CD8-positive, alpha-beta memory T cell (primary cell): ENCODE measurements around the gene OPCML. TPM values are rescaled to one million over a fixed set of nuclear protein-coding genes. Genes with fewer than 3 reads are reported as not detected.

Experiments used
- CTCF ChIA-PET: fragments of 350-600 bp; sonication (Branson Sonifier 250); formaldehyde crosslinking; loops from one replicate; lab custom pipeline; 2021; ENCODE audit warnings: antibody characterized with exemption; lab: Charles Lee
- POLR2A ChIA-PET: fragments of 350-600 bp; sonication (Branson Sonifier 250); formaldehyde crosslinking; loops from one replicate; lab custom pipeline; 2021; ENCODE audit warnings: antibody characterized with exemption; lab: Charles Lee
- DNase-seq, 5 donors: peaks; one replicate each; pipeline versions ENCODE4 v3.0.0 to v3.0.0-alpha.2; 2020 to 2022; ENCODE audit warnings: mixed read lengths in 1 of 5
- H3K27ac ChIP-seq: one replicate; pipeline ENCODE4 v1.7.0; 2013; ENCODE audit warnings: low read depth, mild to moderate bottlenecking, low read length, moderate library complexity
- H3K27me3 ChIP-seq: 2 replicates; pipeline ENCODE4 v1.7.0; 2013; ENCODE audit warnings: low read length, mild to moderate bottlenecking; ENCODE audit not compliant: insufficient read depth, poor library complexity, severe bottlenecking
- H3K36me3 ChIP-seq: 2 replicates; pipeline ENCODE4 v1.7.0; 2013; ENCODE audit warnings: mild to moderate bottlenecking, low read length, moderate library complexity; ENCODE audit not compliant: insufficient read depth
- H3K4me1 ChIP-seq: 2 replicates; pipeline ENCODE4 v1.7.0; 2013; ENCODE audit warnings: mild to moderate bottlenecking, low read length, moderate library complexity; ENCODE audit not compliant: insufficient read depth
- H3K4me3 ChIP-seq: 2 replicates; pipeline ENCODE4 v1.7.0; 2013; ENCODE audit warnings: mild to moderate bottlenecking, low read length
- H3K9me3 ChIP-seq: 2 replicates; pipeline ENCODE4 v1.7.0; 2013; ENCODE audit warnings: mild to moderate bottlenecking, low read length
- H3K27ac Mint-ChIP-seq, 8 donors: one replicate each; pipeline ENCODE4 v1.8.0; 2020 to 2021; ENCODE audit warnings: mixed read lengths in 8 of 8, mild to moderate bottlenecking in 6 of 8, inconsistent platforms in 3 of 8, moderate library complexity in 3 of 8
- H3K27me3 Mint-ChIP-seq, 2 donors: one replicate each; pipeline ENCODE4 v1.8.0; 2020 to 2021; ENCODE audit warnings: mixed read lengths in 2 of 2, mild to moderate bottlenecking in 1 of 2, moderate library complexity in 1 of 2
- H3K36me3 Mint-ChIP-seq, 3 donors: one replicate each; pipeline ENCODE4 v1.8.0; 2020 to 2021; ENCODE audit warnings: mixed read lengths in 3 of 3, inconsistent platforms in 1 of 3, mild to moderate bottlenecking in 1 of 3
- H3K4me1 Mint-ChIP-seq, 3 donors: one replicate each; pipeline ENCODE4 v1.8.0; 2020 to 2021; ENCODE audit warnings: mixed read lengths in 3 of 3, inconsistent platforms in 1 of 3, mild to moderate bottlenecking in 1 of 3
- H3K4me3 Mint-ChIP-seq, 7 donors: one replicate each; pipeline ENCODE4 v1.8.0; 2020 to 2021; ENCODE audit warnings: mixed read lengths in 7 of 7, mild to moderate bottlenecking in 6 of 7, moderate library complexity in 4 of 7, inconsistent platforms in 2 of 7
- H3K9me3 Mint-ChIP-seq, 5 donors: one replicate each; pipeline ENCODE4 v1.8.0; 2020 to 2022; ENCODE audit warnings: mixed read lengths in 5 of 5, mild to moderate bottlenecking in 3 of 5, moderate library complexity in 2 of 5, inconsistent platforms in 1 of 5
- polyA plus RNA-seq: library from polyadenylated mRNA; unstranded; fragments of 300-500 nt; fragmentation: Illumina TruSeq; gene quantifications from one replicate; pipeline ENCODE4 v1.2.3, GENCODE V29; 2021
- total RNA-seq, 2 experiments: library from RNA; stranded (reverse); gene quantifications; one replicate each; pipeline ENCODE4 v1.2.3, GENCODE V29; 2021

OPCML gene
- total and polyA plus RNA-seq, 3 experiments from 2014 or later, result not detected

DNA sequence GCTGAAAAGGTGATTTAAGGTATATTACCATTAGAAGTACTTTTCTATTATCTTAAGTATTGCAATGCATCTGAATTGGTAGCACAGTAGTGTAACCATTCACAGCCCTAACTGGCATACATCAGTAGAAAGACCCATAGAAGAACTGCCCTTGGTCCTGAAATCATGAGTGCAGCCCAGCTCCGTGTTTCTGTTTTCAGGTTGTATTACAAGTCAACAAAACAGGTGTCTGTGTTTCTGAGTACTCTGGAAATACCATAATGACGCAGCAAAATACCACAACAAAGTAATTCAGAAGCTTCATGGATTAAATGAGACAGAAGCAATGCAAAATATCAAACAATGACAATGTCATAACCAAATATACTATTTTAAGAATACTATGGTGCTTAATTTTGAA is 226.3 kb downstream of the OPCML start:
- no peaks in the 10 kb centered on the region for H3K9me3 ChIP-seq
- POLR2A ChIA-PET, result no interaction called here
- H3K4me3 ChIP-seq, result no peak overlapping the region
- no peaks in the 10 kb centered on the region for H3K36me3 ChIP-seq
- H3K4me3 Mint-ChIP-seq, result no peak overlapping the region
- no peak overlapping the region for H3K27ac Mint-ChIP-seq
- peaks cover 0 to 11% (median 2%) of the 10 kb centered on the region in 5 donors for H3K9me3 Mint-ChIP-seq
- H3K36me3 Mint-ChIP-seq, result no peaks in the 10 kb centered on the region
- CTCF ChIA-PET, result no interaction called here
- no peaks in the 10 kb centered on the region for H3K27me3 Mint-ChIP-seq
- H3K27me3 ChIP-seq, result no peaks in the 10 kb centered on the region
- no peaks in the 10 kb centered on the region for H3K4me1 Mint-ChIP-seq
- no peak for DNase-seq
- no peak overlapping the region for H3K27ac ChIP-seq
- no peaks in the 10 kb centered on the region for H3K4me1 ChIP-seq

DNA sequence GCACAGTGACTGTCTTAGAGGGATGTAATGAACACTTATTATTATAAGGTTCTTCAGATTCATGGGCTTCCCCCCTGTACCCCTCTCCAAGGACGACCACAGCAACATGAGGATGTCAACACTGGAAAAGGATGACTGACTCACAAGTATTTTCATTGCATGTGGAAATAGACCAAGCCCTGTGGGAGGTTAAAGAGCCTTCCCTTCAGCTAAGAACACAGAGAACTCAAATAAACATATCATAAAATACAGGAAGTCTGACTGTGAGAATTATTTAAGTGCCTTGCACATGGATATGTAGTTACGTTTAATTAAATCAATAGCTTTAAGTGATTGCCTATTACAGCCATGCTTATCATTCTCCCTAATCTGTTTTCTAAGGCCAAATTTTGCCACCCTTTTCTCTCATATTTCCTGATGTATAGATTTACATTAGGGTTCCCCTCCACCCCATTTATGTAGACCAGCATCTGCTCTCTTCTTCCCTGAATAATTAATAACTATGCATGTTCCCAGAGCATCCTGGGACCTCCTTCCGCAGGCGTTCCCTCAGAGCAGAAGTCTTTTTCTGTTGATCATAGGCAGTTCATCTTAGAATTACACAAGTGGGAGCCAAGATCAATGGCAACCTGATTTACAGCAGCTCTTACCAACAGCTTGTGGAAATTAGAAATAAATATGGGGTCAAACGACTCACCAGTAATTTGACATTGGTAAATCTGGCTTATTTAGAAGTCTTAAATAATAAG is 226.9 kb downstream of the OPCML start:
- H3K4me3 ChIP-seq, result no peak overlapping the region
- no peaks in the 10 kb centered on the region for H3K4me1 ChIP-seq
- H3K27me3 Mint-ChIP-seq, result no peaks in the 10 kb centered on the region
- ChIA-PET POLR2A (no interaction called here), CTCF (no interaction called here)
- H3K9me3 ChIP-seq, result no peaks in the 10 kb centered on the region
- no peak overlapping the region for H3K4me3 Mint-ChIP-seq
- no peak for DNase-seq
- H3K27me3 ChIP-seq, result no peaks in the 10 kb centered on the region
- no peak overlapping the region for H3K27ac Mint-ChIP-seq
- no peak overlapping the region for H3K27ac ChIP-seq
- peaks cover 0 to 11% (median 2%) of the 10 kb centered on the region in 5 donors for H3K9me3 Mint-ChIP-seq
- no peaks in the 10 kb centered on the region for H3K36me3 Mint-ChIP-seq
- H3K36me3 ChIP-seq, result no peaks in the 10 kb centered on the region
- H3K4me1 Mint-ChIP-seq, result no peaks in the 10 kb centered on the region

DNA sequence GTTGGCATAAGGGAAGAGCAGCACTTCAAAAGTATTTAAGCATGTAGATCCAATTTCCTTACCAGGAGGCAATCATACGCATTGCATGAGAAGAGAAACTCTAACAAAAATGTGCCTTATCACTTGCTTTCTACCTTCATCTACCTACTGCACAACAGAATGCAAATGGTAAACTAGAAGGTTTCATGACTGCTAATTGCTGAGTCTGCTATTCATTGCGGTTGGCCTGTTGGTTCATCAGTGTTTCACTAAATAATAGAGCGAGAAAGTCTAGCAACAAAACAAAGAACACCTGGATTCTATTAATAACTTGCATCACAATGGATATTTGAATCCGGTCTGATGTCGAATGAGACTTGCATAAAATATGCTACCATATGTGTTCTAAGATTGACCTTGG is 229.0 kb downstream of the OPCML start:
- Mint-ChIP-seq H3K9me3 (peaks cover 0 to 5% (median 3%) of the 10 kb centered on the region in 5 donors), H3K4me1 (no peaks in the 10 kb centered on the region), H3K4me3 (no peak overlapping the region), H3K27ac (no peak overlapping the region), H3K27me3 (no peaks in the 10 kb centered on the region), H3K36me3 (no peaks in the 10 kb centered on the region)
- ChIA-PET CTCF (no interaction called here), POLR2A (no interaction called here)
- no peaks in the 10 kb centered on the region for H3K4me1 ChIP-seq
- no peak overlapping the region for H3K4me3 ChIP-seq
- DNase-seq, result no peak
- H3K27ac ChIP-seq, result no peak overlapping the region
- no peaks in the 10 kb centered on the region for H3K36me3 ChIP-seq
- H3K9me3 ChIP-seq, result no peaks in the 10 kb centered on the region
- no peaks in the 10 kb centered on the region for H3K27me3 ChIP-seq

DNA sequence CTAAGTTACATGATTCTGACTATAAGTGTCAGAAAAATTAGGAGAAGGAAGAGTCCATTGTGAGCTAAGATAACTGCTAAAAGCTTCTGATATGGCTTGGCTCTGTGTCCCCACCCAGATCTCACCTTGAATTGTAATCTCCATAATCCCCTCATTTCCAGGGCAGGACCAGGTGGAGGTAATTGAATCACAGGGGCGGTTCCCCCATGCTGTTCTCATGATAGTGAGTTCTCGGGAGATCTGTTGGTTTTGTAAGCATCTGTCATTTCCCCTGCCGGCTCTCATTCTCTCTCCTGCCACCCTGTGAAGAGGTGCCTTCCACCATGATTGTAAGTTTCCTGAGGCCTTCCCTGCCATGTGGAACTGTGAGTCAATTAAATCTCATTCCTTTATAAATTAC is 230.2 kb downstream of the OPCML start:
- Mint-ChIP-seq H3K4me1 (no peaks in the 10 kb centered on the region), H3K36me3 (no peaks in the 10 kb centered on the region), H3K27me3 (no peaks in the 10 kb centered on the region), H3K27ac (no peak overlapping the region), H3K9me3 (peaks cover 0 to 5% (median 2%) of the 10 kb centered on the region in 5 donors), H3K4me3 (no peak overlapping the region)
- Histone ChIP-seq H3K36me3 (no peaks in the 10 kb centered on the region), H3K27me3 (no peaks in the 10 kb centered on the region), H3K27ac (no peak overlapping the region), H3K9me3 (no peaks in the 10 kb centered on the region), H3K4me1 (no peaks in the 10 kb centered on the region), H3K4me3 (no peak overlapping the region)
- ChIA-PET CTCF (no interaction called here), POLR2A (no interaction called here)
- no peak for DNase-seq

DNA sequence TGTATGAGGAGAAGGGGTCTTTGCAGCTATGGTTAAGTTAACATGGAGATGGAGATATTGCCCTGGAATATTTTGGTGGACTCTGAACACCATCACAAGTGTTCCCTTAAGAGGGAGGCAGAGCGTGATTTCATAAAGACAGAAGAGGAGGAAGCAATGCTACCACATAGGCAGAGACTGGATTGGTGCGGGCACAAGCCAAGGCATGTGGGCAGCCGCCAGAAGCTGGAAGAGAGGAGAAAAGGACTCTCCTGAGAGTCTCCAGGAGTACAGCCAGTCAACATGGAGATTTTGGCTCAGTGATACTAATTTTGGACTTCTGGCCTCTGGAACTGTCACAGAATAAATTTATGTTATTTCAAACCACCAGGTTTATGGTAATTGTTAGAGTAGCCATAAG is 231.6 kb downstream of the OPCML start:
- Histone ChIP-seq H3K4me3 (no peak overlapping the region), H3K4me1 (no peaks in the 10 kb centered on the region), H3K36me3 (no peaks in the 10 kb centered on the region), H3K9me3 (no peaks in the 10 kb centered on the region), H3K27me3 (no peaks in the 10 kb centered on the region), H3K27ac (no peak overlapping the region)
- no peak for DNase-seq
- H3K36me3 Mint-ChIP-seq, result no peaks in the 10 kb centered on the region
- peaks cover 0 to 7% (median 0%) of the 10 kb centered on the region in 5 donors for H3K9me3 Mint-ChIP-seq
- ChIA-PET CTCF (no interaction called here), POLR2A (no interaction called here)
- H3K4me3 Mint-ChIP-seq, result no peak overlapping the region
- no peaks in the 10 kb centered on the region for H3K4me1 Mint-ChIP-seq
- no peak overlapping the region for H3K27ac Mint-ChIP-seq
- no peaks in the 10 kb centered on the region for H3K27me3 Mint-ChIP-seq

DNA sequence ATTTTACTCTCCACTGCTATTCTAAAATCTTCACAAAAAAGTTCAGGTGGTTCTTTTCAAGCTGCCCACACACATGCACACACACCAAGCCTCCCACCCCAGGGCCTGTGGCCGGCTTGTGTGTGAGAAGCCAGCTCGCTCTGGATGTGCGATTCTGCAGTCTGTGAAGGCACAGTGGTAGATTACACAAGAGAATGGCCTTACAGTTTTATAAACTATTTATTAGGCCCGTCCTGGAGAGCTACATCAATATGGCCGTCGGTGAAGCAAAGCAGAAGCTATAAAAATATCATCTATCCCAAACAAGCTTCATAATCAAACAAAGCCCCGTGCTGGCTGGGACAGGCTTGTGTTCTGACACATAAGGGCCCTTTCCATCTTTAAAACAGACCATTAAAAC is 240.5 kb downstream of the OPCML start:
- no peak overlapping the region for H3K27ac ChIP-seq
- H3K36me3 ChIP-seq, result no peaks in the 10 kb centered on the region
- DNase-seq, result no peak
- Mint-ChIP-seq H3K4me1 (no peaks in the 10 kb centered on the region), H3K9me3 (peaks cover 0 to 5% (median 0%) of the 10 kb centered on the region in 5 donors), H3K4me3 (no peak overlapping the region), H3K27me3 (no peaks in the 10 kb centered on the region), H3K27ac (no peak overlapping the region), H3K36me3 (no peaks in the 10 kb centered on the region)
- ChIA-PET CTCF (no interaction called here), POLR2A (no interaction called here)
- H3K9me3 ChIP-seq, result no peaks in the 10 kb centered on the region
- no peak overlapping the region for H3K4me3 ChIP-seq
- no peaks in the 10 kb centered on the region for H3K27me3 ChIP-seq
- H3K4me1 ChIP-seq, result no peaks in the 10 kb centered on the region

DNA sequence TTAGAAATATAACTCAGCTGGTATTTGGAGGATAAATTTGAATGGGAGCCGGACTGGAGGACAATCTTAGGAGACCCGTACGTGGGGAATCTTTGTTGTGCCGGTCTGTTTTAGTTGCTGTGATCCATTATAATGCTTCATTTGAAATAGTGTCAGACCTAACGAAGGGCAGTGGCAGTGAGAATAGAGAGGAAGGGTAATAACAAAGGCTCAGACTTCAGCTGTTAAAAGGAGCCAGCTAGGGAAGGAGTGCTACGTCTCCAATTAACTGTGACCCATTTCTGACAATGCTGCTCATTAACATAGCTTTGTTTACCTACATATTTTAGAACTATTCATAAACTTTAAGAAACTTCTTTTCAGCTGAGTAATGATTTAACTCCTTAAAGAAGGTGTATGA is 246.9 kb downstream of the OPCML start:
- no peaks in the 10 kb centered on the region for H3K9me3 ChIP-seq
- CTCF ChIA-PET, result no interaction called here
- POLR2A ChIA-PET, result no interaction called here
- no peaks in the 10 kb centered on the region for H3K36me3 Mint-ChIP-seq
- H3K9me3 Mint-ChIP-seq, result peaks cover 0 to 3% (median 3%) of the 10 kb centered on the region in 5 donors
- H3K4me1 Mint-ChIP-seq, result no peaks in the 10 kb centered on the region
- H3K27ac ChIP-seq, result no peak overlapping the region
- no peak for DNase-seq
- no peaks in the 10 kb centered on the region for H3K27me3 Mint-ChIP-seq
- H3K36me3 ChIP-seq, result no peaks in the 10 kb centered on the region
- H3K27me3 ChIP-seq, result no peaks in the 10 kb centered on the region
- no peaks in the 10 kb centered on the region for H3K4me1 ChIP-seq
- H3K27ac Mint-ChIP-seq, result no peak overlapping the region
- no peak overlapping the region for H3K4me3 Mint-ChIP-seq
- no peak overlapping the region for H3K4me3 ChIP-seq

DNA sequence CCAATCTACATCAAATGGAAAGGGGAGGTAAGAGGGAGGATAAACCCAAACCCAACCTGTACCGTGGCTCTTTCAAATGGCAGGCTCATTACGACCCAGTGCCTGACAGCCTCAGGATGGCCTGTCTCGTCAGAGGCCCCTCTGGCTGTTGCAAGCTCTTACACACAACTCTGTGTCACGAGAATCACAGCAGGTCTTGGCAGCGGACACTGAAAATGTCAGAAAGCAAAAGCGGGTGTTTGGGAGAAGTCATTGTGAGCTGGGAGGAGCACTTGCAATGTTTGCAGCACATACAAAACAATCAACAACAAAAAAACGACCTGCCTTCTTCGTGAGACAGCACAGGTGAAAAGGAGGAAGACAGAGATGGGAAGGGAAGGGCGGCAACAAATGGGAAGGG is 248.1 kb downstream of the OPCML start:
- DNase-seq, result no peak
- Mint-ChIP-seq H3K4me1 (no peaks in the 10 kb centered on the region), H3K4me3 (no peak overlapping the region), H3K27ac (peak overlapping the region in 1 of 8 donors; percentile 29), H3K27me3 (no peaks in the 10 kb centered on the region), H3K9me3 (peaks cover 0 to 3% (median 2%) of the 10 kb centered on the region in 5 donors), H3K36me3 (no peaks in the 10 kb centered on the region)
- H3K36me3 ChIP-seq, result no peaks in the 10 kb centered on the region
- ChIA-PET CTCF (no interaction called here), POLR2A (no interaction called here)
- no peak overlapping the region for H3K27ac ChIP-seq
- H3K4me3 ChIP-seq, result no peak overlapping the region
- H3K4me1 ChIP-seq, result no peaks in the 10 kb centered on the region
- no peaks in the 10 kb centered on the region for H3K27me3 ChIP-seq
- H3K9me3 ChIP-seq, result no peaks in the 10 kb centered on the region
